Endodermal cell (in vitro differentiated cells): ENCODE data around the gene KRTAP4-11. TPM values are rescaled to one million over a fixed set of nuclear protein-coding genes. Genes with fewer than 3 reads are reported as not detected.
"Not testable (repeated sequence)": the region's sequence is repeated elsewhere in the genome, so short reads cannot be mapped to it uniquely, and the experiment has no call there.

ENCODE experiments used
- DNase-seq: peaks from one replicate; pipeline ENCODE4 v3.0.0-alpha.2; 2017
- H3K27ac ChIP-seq: 2 replicates; pipeline ENCODE4 v1.5.1; 2013; ENCODE audit warnings: mild to moderate bottlenecking, low read depth, low read length, moderate library complexity
- H3K27me3 ChIP-seq: 2 replicates; pipeline ENCODE4 v1.6.1; 2013; ENCODE audit warnings: mild to moderate bottlenecking, low read length, moderate library complexity; ENCODE audit not compliant: insufficient read depth, control insufficient read depth, poor library complexity, severe bottlenecking
- H3K36me3 ChIP-seq: 2 replicates; pipeline ENCODE4 v1.7.0; 2013; ENCODE audit warnings: mild to moderate bottlenecking, low read length, moderate library complexity; ENCODE audit not compliant: control insufficient read depth, insufficient read depth
- H3K4me1 ChIP-seq: one replicate; pipeline ENCODE4 v1.7.0; 2013; ENCODE audit warnings: low read length; ENCODE audit not compliant: control insufficient read depth, insufficient read depth
- H3K4me3 ChIP-seq: 2 replicates; pipeline ENCODE4 v1.5.1; 2013; ENCODE audit warnings: mild to moderate bottlenecking, low read length, moderate library complexity
- H3K9ac ChIP-seq: 2 replicates; pipeline ENCODE4 v1.6.1; 2013; ENCODE audit warnings: mild to moderate bottlenecking, low read length, moderate library complexity; ENCODE audit not compliant: poor library complexity, severe bottlenecking; ENCODE audit errors: extremely low read depth
- H3K9me3 ChIP-seq: 2 replicates; pipeline ENCODE4 v1.6.1; 2013; ENCODE audit warnings: mild to moderate bottlenecking, low read length, moderate library complexity; ENCODE audit not compliant: control insufficient read depth
- H3K27ac Mint-ChIP-seq: 2 replicates; pipeline ENCODE4 v1.8.0; 2020; ENCODE audit warnings: mixed read lengths
- H3K27me3 Mint-ChIP-seq: 2 replicates; pipeline ENCODE4 v1.8.0; 2021; ENCODE audit warnings: mild to moderate bottlenecking, mixed read lengths; ENCODE audit not compliant: insufficient read depth
- H3K36me3 Mint-ChIP-seq: 2 replicates; pipeline ENCODE4 v1.8.0; 2020; ENCODE audit warnings: low read depth, mixed read lengths
- H3K4me1 Mint-ChIP-seq: 2 replicates; pipeline ENCODE4 v1.8.0; 2020; ENCODE audit warnings: mixed read lengths
- H3K4me3 Mint-ChIP-seq: 2 replicates; pipeline ENCODE4 v1.8.0; 2020; ENCODE audit warnings: mild to moderate bottlenecking, moderate library complexity, mixed read lengths
- H3K9me3 Mint-ChIP-seq: 2 replicates; pipeline ENCODE4 v1.8.0; 2020; ENCODE audit warnings: mild to moderate bottlenecking, mixed read lengths
- WGBS, 2 experiments: methylation state at CpG; one replicate each; pipeline versions ENCODE4 v1.1.5 to v1.1.7; 2013; ENCODE audit warnings: missing lambda C conversion rate in 2 of 2, mixed read lengths in 1 of 2; ENCODE audit not compliant: insufficient coverage in 1 of 2, insufficient read length in 1 of 2; 5-methylcytosine and 5-hydroxymethylcytosine counted together
- total RNA-seq, 2 donors: library from RNA; stranded (reverse); fragmentation: NEBNext Ultra II Directional in 1 of 2; extraction: Animal tissue kit (Norgen Biotek cat#: 25700) in 1 of 2; gene quantifications; 2 replicates in 1 of 2; 3 replicates in 1 of 2; pipeline ENCODE4 v1.2.1, GENCODE V29; 2021
- TF ChIP-seq, protein P1 (sequence below): fragments of 200-600 bp; sonication (generic); conservative IDR thresholded peaks from 2 replicates; pipeline ENCODE4 v1.5.0; 2021; ENCODE audit warnings: antibody characterized with exemption, mild to moderate bottlenecking

The KRTAP4-11 gene
- total RNA-seq, 2 donors from 2014 or later = not detected

DNA sequence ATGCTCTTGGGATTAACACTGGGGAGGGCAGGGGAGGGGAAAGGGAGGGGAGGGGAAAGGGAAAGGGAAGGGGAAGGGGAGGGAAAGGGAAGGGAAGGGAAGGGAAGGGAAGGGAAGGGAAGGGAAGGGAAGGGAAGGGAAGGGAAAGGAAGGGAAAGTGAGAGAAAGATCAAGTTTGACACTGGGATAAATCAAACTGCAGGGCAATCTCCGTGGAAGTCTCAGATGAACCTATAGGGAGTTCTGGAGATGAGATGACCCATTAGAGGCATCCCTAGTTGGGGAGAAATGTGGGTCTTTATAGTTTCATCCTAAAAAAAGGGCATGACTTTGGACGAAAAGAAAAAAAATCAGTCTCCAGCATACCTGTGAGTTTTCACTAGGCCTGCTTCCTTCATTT, 3.6 kb upstream of the KRTAP4-11 start:
- H3K9ac ChIP-seq = no peak overlapping the region
- no peaks in the 10 kb centered on the region for H3K4me1 Mint-ChIP-seq
- peaks cover 4% of the 10 kb centered on the region for H3K9me3 ChIP-seq
- H3K27me3 ChIP-seq = no peaks in the 10 kb centered on the region
- H3K27ac Mint-ChIP-seq = no peak overlapping the region
- H3K36me3 Mint-ChIP-seq = no peaks in the 10 kb centered on the region
- no peak overlapping the region for H3K4me3 Mint-ChIP-seq
- H3K4me1 ChIP-seq = no peaks in the 10 kb centered on the region
- DNase-seq = no peak
- no peaks in the 10 kb centered on the region for H3K36me3 ChIP-seq
- peaks cover 4% of the 10 kb centered on the region for H3K9me3 Mint-ChIP-seq
- no peak overlapping the region for H3K27ac ChIP-seq
- TF ChIP-seq, protein P1, sequence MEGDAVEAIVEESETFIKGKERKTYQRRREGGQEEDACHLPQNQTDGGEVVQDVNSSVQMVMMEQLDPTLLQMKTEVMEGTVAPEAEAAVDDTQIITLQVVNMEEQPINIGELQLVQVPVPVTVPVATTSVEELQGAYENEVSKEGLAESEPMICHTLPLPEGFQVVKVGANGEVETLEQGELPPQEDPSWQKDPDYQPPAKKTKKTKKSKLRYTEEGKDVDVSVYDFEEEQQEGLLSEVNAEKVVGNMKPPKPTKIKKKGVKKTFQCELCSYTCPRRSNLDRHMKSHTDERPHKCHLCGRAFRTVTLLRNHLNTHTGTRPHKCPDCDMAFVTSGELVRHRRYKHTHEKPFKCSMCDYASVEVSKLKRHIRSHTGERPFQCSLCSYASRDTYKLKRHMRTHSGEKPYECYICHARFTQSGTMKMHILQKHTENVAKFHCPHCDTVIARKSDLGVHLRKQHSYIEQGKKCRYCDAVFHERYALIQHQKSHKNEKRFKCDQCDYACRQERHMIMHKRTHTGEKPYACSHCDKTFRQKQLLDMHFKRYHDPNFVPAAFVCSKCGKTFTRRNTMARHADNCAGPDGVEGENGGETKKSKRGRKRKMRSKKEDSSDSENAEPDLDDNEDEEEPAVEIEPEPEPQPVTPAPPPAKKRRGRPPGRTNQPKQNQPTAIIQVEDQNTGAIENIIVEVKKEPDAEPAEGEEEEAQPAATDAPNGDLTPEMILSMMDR = no peak
- 88 to 100% methylated on average over 1 to 2 of the region's 2 CpGs for WGBS, 2 experiments
- H3K4me3 ChIP-seq = no peak overlapping the region
- H3K27me3 Mint-ChIP-seq = peaks cover 4% of the 10 kb centered on the region

DNA sequence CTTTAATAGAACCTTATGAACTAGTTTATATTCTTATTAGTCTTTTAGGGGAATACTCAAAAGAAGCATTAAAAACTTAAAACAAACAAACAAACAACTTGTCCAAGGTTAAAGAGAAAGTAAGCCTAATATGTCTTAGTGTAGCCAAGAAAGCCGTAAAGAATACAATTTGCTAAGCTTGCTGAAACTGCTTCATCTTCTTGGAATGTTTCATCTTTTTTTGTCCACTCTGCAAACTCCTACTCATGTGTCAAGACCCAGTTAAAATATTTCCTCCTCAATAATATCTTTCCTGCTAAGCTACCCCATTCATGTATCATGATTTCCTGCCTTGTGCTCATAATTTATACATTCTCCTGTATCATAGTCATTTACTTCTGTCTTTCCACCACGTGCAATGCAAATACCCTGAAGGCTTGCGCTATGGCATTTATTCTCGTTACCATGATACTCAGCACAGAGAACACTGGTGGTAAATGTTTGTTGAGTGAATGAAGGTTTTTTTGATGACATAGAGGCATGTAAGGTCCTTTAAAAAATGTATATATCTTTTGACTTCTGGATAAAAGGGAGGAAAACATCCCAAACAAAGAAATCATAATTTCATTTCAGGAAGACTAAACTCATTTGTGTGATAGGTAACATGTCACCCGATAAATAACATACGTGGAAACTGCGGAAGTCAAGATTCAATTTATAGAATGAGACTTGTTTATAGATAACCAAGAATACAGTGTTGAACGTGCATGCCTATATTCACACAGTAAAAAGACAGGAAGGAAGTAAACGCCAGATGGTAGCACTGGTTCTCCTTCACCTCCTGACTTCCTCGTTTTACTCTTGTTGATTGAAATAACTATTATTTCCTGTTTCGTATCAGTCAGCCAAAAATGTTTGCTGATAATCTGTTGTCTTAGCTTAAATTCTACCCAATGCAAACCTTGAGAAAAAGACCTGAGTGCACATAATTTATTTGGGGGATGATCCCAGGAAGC, 1.8 kb upstream of the KRTAP4-11 start:
- not testable (repeated sequence) for H3K36me3 Mint-ChIP-seq, H3K4me1 ChIP-seq, H3K27me3 Mint-ChIP-seq, H3K4me1 Mint-ChIP-seq, H3K36me3 ChIP-seq, H3K27ac Mint-ChIP-seq, H3K27ac ChIP-seq, H3K9me3 Mint-ChIP-seq, DNase-seq, H3K27me3 ChIP-seq, H3K9ac ChIP-seq, H3K4me3 Mint-ChIP-seq, H3K9me3 ChIP-seq, H3K4me3 ChIP-seq
- WGBS, 2 experiments = 89 to 94% methylated on average over 3 to 11 of the region's 11 CpGs

DNA sequence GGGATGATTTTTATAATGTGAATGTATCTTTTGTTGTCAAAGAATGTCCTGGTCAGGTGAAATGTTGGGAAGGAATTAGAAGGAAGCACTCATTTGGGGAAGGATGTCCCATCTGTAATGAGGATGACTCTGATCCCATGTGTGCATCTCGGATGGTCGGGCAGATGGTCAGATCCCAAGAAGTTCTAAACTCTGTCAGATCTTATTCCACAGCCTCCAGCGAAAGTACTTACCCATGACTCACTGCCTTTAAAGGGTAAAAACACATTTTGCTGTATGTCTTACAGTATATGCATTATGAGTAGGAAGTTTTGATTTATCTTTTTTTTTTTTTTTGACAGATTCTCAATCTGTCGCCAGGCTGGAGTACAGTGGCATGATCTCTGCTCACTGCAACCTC, 548 bp upstream of the KRTAP4-11 start:
- WGBS, 2 experiments = 94 to 100% methylated on average over 1 to 4 of the region's 4 CpGs
- no peaks in the 10 kb centered on the region for H3K27me3 ChIP-seq
- Mint-ChIP-seq H3K36me3 (no peaks in the 10 kb centered on the region), H3K27ac (no peak overlapping the region), H3K4me1 (no peaks in the 10 kb centered on the region), H3K9me3 (peaks cover 6% of the 10 kb centered on the region), H3K27me3 (peaks cover 8% of the 10 kb centered on the region), H3K4me3 (no peak overlapping the region)
- H3K9ac ChIP-seq = no peak overlapping the region
- DNase-seq = no peak
- no peak overlapping the region for H3K4me3 ChIP-seq
- no peaks in the 10 kb centered on the region for H3K4me1 ChIP-seq
- no peak overlapping the region for H3K27ac ChIP-seq
- TF ChIP-seq, protein P1 = no peak
- no peaks in the 10 kb centered on the region for H3K9me3 ChIP-seq
- no peaks in the 10 kb centered on the region for H3K36me3 ChIP-seq
